Non-pigmented ciliary epithelial cell (primary cell): Measurements from ENCODE around the gene RTP2.

Experiments used
- DNase-seq: peaks from one replicate; pipeline ENCODE4 v3.0.0-alpha.2; 2010; ENCODE audit warnings: low read depth

Gene RTP2

GRCh38 chr3:187702507-187703033, at the start of gene RTP2:
RTP2 (minus strand) TSS chr3:187702557; CDS start chr3:187702128, 429 bp downstream.
- DNase-seq = no peak

DNA sequence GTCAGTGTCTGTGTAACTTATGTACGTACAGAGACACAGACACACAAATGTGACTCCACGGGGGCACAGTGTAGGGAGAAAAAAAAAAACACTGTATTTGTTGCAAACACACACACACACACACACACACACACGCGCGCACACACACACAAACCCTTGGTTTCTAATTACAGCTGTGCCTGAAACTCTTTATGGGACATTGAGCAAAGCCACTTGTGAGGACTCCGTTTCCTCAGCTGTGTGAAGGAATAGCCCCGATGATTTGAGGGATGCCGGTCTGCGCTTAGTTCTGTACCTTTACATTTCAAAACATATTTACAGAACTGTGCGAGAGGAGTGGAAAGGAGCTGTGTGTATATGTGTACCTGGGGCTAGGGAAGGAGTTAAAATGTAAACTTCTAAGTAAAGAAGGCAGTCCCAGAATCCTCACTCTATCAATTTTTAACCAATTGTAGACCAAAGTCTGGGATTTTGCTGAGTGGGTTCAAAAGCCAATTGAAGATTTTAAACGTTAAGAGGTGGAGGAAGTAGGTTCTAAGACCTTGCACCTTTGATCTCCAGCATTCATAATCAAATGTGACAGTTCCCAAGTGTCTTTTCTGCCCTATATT, 48.3 kb upstream of the RTP2 start:
- no peak for DNase-seq

- no peak for DNase-seq
These were observed 47.7 kb upstream of the RTP2 start for GRCh38 chr3:187750006-187750512.

GRCh38 chr3:187748050-187748481, 45.7 kb upstream of the RTP2 start:
- DNase-seq = no peak

- DNase-seq = no peak
These were observed 45.1 kb upstream of the RTP2 start for GRCh38 chr3:187747506-187747905.

DNA sequence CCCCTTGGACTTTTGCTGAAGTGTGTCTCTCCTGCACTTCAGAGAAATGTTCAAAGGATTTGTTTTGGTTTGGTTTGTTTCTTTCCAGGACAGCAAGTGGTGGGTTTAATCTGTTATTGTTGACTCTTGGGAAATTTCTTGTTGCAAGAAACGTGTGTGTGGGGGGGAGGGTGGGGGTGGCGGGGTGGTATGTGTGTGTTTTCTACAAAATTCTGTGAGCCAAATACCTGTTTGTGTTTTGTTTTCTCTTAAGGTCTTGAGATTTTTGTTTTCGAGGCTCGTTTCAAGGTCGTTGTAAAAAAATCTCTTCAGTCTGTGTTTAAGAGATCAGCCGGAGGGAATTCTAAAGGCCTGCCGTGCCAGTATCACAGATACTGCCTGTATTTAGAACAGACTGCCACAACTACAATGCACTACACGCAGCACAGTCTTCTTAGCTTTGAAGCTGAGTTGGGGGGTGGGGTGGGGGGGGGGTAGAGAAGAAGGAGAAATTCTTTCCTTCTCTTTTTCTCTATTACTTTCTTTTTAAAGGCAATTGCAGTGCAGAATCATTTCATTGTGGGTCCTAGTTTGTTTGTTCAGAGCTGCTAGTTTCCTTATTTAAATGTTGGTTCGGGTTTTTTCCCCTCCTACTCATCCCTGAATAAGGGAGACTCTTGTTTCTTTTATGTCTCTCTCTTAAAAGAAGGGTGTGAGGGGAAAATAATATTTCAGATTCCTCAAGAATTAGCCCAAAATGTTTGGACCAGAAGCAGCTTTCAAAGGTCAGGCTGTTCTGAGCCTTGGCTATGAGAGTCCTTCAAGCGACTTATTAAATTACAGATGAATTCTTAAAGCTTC, 44.3 kb upstream of the RTP2 start:
- DNase-seq = no peak

GRCh38 chr3:187746059-187746441, 43.7 kb upstream of the RTP2 start:
- no peak for DNase-seq

DNA sequence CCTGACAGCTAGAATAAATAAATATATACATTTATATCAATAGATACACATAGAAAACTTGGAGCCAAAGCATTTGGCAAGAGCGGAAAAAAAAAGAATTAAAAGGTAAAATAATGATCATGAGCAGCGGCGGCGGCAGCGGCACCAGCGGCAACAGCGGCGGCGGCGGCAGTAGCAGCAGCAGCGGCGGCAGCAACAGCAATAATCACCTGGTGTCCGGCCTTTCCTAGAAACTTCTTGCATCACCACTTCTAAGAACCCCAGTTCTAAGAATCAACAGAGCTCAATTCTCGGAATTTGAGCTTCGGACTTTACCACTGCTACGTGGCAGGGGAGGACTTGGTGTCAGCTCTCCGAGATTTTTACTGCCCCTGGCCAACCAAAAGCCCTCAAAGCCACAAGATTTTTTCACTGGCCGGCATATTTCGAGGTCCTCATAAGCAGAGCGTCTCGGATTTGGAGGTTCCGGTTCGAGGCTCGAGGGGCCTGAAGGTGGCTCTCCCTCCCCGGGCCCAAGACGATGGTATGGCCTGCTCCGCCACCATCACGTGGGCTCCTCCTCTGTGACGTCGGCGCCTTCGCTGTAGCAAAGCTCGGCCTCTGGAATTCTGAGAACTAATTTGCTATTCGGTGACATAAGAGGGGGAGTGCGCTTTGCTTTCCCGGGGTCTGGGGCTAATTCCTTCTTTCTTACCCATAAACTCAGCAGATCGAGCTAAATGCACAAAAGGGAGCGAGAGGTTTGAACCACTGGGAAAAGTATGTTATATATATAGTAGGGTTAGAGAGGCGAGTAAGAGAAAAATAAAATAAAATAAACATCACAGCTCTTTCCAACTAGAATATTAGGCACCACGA, 43.1 kb upstream of the RTP2 start, which contains the start of gene BCL6:
Gene BCL6, minus strand, starts transcription at position 268 of the 858 bp plus-strand sequence. CDS start 11,775 bp downstream, outside the sequence.
- peak; percentile 97 for DNase-seq

DNA sequence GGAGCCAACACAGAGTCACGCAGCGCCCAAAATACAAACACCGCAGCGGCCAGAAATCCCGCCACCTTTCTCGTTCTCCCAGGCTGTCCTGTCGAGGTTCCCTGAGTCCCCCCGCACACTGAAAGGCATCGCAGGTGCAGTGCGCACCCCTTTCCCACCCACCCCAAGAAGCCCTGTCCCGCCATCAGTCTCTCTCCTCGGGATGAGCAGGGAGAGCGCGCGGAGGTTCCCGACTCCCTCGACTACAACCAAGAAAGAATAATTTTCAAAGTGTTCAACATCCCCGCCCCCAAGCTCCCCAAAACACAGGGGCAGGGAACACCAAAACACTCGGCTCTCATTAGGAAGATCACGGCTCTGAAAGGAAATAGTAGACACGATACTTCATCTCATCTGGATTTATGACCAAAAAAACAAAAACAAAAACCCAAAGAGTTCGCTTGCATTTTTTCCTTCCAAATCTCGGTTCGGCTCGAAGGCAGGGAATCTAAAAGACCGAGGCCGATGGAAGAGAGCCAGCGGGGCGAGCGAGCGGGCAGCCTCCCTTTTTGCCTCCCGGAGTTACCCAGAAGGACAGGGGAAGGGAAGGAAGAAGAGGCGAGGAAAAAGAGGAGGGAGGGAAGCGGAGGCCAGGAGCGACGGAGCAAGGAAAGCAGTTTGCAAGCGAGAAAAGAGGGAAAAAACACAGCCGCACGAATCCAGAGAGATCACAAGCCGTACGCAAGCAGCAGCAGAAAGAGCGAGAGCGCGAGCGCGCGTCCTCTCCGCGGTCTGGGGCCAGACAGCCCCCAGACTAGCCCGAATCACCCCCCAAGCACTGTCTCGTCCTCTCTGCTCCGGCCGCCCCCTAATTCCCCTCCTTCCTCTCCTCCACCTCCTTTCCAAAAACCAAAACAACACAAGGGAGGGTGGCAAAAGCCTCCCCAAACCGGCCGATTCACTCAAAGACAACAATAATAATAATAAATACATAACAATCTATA, 42.1 kb upstream of the RTP2 start:
- no peak for DNase-seq

DNA sequence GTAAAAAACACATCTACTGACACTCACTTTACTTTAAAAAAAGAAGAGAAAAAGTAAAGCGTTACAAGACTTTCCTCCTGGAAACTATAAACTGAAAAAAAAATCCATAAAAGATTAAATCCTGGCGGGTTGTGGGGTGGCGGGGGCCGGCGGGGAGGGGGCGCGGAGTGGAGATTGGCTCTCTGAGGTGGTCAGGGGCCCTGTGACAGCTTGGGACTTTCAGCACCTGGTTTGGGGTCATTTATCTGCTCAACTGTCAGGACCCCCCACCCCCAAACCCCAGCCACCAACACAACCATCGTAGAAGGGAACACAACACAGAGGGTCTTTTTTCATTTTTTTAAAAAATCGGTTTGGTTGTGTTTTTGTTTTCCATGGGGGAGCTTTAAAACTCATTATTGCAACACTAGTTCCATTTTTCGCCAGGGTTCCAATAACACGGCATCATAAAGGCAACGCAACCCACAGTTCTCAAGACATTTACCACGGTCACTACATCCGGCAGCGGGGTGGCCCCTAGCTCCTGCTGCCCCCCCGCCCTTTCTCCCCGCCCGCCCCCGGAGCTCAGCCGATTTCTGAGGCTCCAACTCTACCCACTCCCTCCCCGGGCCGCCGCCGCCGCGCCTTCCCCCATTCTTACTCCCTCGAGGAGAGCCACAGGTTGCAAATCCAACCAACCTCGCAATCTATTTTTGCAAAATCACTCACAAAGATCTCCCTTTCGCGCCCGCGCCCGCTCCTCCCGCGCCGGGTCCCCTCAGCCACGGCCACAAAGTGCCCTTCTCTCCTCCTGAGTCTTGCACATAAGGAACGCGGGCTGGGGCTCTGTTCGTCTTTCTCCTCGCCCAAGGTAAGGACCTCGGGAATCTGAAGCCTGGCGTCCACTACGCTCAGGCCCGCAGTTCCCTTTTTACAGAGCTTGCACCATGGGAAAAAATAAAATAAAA, 41.1 kb upstream of the RTP2 start:
- no peak for DNase-seq

- DNase-seq = no peak
These were observed 40.2 kb upstream of the RTP2 start for GRCh38 chr3:187742351-187743171.

- DNase-seq = no peak
These were observed 39.3 kb upstream of the RTP2 start for GRCh38 chr3:187741403-187742350.

DNA sequence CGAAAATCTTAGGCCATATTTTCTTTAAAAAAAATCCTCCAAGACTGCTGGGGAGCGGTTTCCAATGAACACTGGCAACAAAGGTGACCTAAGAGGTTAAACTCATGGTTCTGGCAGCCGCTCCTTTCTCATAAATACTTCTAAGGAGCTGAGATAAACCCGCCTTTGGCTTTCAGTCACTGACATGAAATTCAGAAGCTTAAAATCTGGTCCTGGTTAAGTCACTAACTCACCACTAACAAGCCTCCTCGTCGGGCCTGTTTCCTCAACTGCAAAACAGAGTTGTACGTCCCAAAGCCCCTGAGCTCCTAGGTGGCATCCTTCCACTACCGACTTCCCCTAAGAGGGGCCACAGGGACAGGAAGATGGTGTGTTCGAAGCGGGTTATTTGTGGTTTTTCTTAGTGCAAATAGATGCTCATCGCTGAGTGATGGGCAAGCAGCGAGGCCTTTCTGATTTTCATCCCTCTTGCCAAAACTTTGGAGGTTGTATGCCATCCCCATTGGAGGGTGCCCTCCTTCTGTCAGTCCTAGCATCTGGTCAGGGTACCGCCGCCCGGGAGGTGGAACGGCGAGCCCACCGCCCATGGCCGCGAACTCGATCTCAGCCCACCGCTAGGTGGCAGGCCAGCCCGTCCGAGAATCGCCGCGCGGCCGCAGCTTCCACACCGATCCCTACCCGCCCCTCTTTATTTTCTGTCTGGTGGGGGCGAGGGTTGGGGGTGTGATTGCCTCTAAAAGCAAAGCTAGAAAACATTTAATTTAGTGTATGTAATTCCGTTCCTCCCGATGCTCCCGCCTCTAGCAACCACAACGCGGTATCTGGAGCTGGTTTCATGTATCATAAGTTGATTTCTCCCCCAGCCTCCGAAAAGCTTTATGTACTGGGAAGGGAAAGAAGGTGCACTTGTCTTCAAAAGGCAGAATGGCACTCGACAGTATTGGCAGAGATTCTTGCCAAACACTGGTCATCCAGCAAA, 38.4 kb upstream of the RTP2 start:
- no peak for DNase-seq

GRCh38 chr3:187739561-187740332, 37.4 kb upstream of the RTP2 start:
- DNase-seq = no peak

DNA sequence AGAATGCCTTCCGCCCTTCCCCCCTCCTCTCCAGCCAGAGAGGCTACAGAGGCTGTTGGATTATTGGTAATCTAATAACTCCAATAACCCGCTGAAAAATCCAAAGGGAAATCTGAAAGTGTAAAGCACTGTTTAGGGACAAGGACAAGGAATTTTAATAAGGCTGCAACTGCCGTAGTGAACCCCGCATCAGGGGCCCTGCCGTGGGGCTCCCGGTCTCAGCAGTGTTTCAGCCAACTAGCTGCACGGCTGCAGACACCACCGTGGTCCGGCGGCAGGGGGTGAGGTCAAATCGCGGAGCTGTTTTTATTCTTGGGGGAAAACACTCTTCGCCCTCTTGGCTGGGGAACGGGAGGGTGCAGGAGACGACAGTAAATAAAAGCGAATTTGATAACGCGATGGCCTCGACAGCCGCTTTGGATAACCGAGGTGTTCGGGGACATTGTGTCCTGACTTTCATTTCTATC, 36.8 kb upstream of the RTP2 start:
- DNase-seq = no peak
